Activated B cell treated with CpG ODN at 0.5 μM for 24 hours (primary cell): Measurements from ENCODE around the gene OBP2B. TPM values are rescaled to one million over a fixed set of nuclear protein-coding genes. Genes with fewer than 3 reads are reported as not detected.

Source experiments
- ATAC-seq: fragments of 200-7000 bp; cut with Tn5 transposase; one replicate; pipeline ENCODE4 v1.10.0; 2021; ENCODE audit warnings: low read depth, mild to moderate bottlenecking, moderate library complexity
- CTCF ChIA-PET: fragments of 350-600 bp; sonication (Branson Sonifier 250); formaldehyde crosslinking; loops from one replicate; lab custom pipeline; 2021; ENCODE audit warnings: antibody characterized with exemption; lab: Charles Lee
- POLR2A ChIA-PET: fragments of 350-600 bp; sonication (Branson Sonifier 250); formaldehyde crosslinking; loops from one replicate; lab custom pipeline; 2021; ENCODE audit warnings: antibody characterized with exemption; lab: Charles Lee
- DNase-seq: peaks from one replicate; pipeline ENCODE4 v3.0.0; 2022
- H3K27ac Mint-ChIP-seq: one replicate; pipeline ENCODE4 v1.8.0; 2020; ENCODE audit warnings: mixed read lengths
- H3K27me3 Mint-ChIP-seq: one replicate; pipeline ENCODE4 v1.8.0; 2021; ENCODE audit warnings: mixed read lengths
- H3K36me3 Mint-ChIP-seq: one replicate; pipeline ENCODE4 v1.8.0; 2021; ENCODE audit warnings: low read depth, mixed read lengths
- H3K4me1 Mint-ChIP-seq: one replicate; pipeline ENCODE4 v1.8.0; 2021; ENCODE audit warnings: mixed read lengths
- H3K4me3 Mint-ChIP-seq: one replicate; pipeline ENCODE4 v1.8.0; 2020; ENCODE audit warnings: mild to moderate bottlenecking, mixed read lengths
- H3K9me3 Mint-ChIP-seq: one replicate; pipeline ENCODE4 v1.8.0; 2020; ENCODE audit warnings: mixed read lengths
- CTCF ChIP-seq: fragments of 200-600 bp; IDR thresholded peaks from one replicate; pipeline ENCODE4 v1.8.0; 2022; ENCODE audit warnings: antibody characterized with exemption, mild to moderate bottlenecking
- intact Hi-C: fragments of 100-400 bp; cut with micrococcal nuclease; formaldehyde crosslinking; loops from one replicate; pipeline ENCODE4 v1.15.1; 2024
- total RNA-seq: library from RNA; stranded (reverse); gene quantifications from 2 replicates; pipeline ENCODE4 v1.2.3, GENCODE V29; 2022

OBP2B gene
- total RNA-seq, 1 donor from 2014 or later: not detected

- H3K27me3 Mint-ChIP-seq: no peaks in the 10 kb centered on the region
- CTCF ChIA-PET: interaction anchor here (0.7 to 1.8 kb wide), 2 partner anchors 17 to 518 kb away, joined by 3 to 5 read pairs; no protein-coding TSS in a partner anchor
- peak overlapping the region; percentile 46 for H3K27ac Mint-ChIP-seq
- H3K9me3 Mint-ChIP-seq: no peaks in the 10 kb centered on the region
- intact Hi-C loops: loop anchor here (1.0 kb wide), 1 partner anchor 12 kb away; no protein-coding TSS in a partner anchor
- TF ChIP-seq CTCF: peak; percentile 54
- POLR2A ChIA-PET: no interaction called here
- peak; percentile 64 for ATAC-seq
- peaks cover 27% of the 10 kb centered on the region for H3K36me3 Mint-ChIP-seq
- peaks cover 26% of the 10 kb centered on the region for H3K4me1 Mint-ChIP-seq
- DNase-seq: no peak
- H3K4me3 Mint-ChIP-seq: peak overlapping the region; percentile 41
Observed at GRCh38 chr9:133160742-133161546, 48.1 kb downstream of the OBP2B start.

- H3K9me3 Mint-ChIP-seq: no peaks in the 10 kb centered on the region
- peaks cover 34% of the 10 kb centered on the region for H3K36me3 Mint-ChIP-seq
- no peak overlapping the region for H3K27ac Mint-ChIP-seq
- no peaks in the 10 kb centered on the region for H3K27me3 Mint-ChIP-seq
- no peak overlapping the region for H3K4me3 Mint-ChIP-seq
- ChIA-PET CTCF (interaction anchor here (0.7 to 1.4 kb wide), 2 partner anchors 9 to 12 kb away, joined by 3 to 5 read pairs; no protein-coding TSS in a partner anchor), POLR2A (interaction anchor here (1.2 kb wide), 1 partner anchor 10 kb away, joined by 6 read pairs; no protein-coding TSS in a partner anchor)
- no peak for DNase-seq
- no peak for TF ChIP-seq CTCF
- intact Hi-C loops: no loop called here
- H3K4me1 Mint-ChIP-seq: peaks cover 23% of the 10 kb centered on the region
- no peak for ATAC-seq
Observed at GRCh38 chr9:133158695-133159094, 50.4 kb downstream of the OBP2B start.

Other genes with a start within 250 kb of the OBP2B start
- 0.07 and 0.38 TPM in 2 replicates for gene GFI1B, start 230.6 kb downstream of the OBP2B start, total RNA-seq
- 53.6 and 56.6 TPM in 2 replicates for gene GTF3C5, start 178.3 kb downstream of the OBP2B start, total RNA-seq
- gene CEL, start 147.3 kb downstream of the OBP2B start, total RNA-seq: 0.49 and 0.64 TPM in 2 replicates
- 21.2 and 29.2 TPM in 2 replicates for gene RALGDS, start 88.0 kb downstream of the OBP2B start, total RNA-seq
- 42.2 and 49.5 TPM in 2 replicates for gene GBGT1, start 45.3 kb downstream of the OBP2B start, total RNA-seq
- gene ABO, start 66.0 kb upstream of the OBP2B start, total RNA-seq: not detected in 2 replicates
- 22.4 and 23.9 TPM in 2 replicates for gene SURF6, start 126.9 kb upstream of the OBP2B start, total RNA-seq
- gene MED22, start 138.9 kb upstream of the OBP2B start, total RNA-seq: 40.7 and 45.7 TPM in 2 replicates
- gene RPL7A, start 139.0 kb upstream of the OBP2B start, total RNA-seq: 3,786 and 4,134 TPM in 2 replicates
- 33.6 and 38.9 TPM in 2 replicates for gene SURF1, start 147.2 kb upstream of the OBP2B start, total RNA-seq
- 17.3 and 17.8 TPM in 2 replicates for gene SURF2, start 147.3 kb upstream of the OBP2B start, total RNA-seq
- 57.0 and 58.2 TPM in 2 replicates for gene SURF4, start 166.8 kb upstream of the OBP2B start, total RNA-seq
- gene STKLD1, start 167.1 kb upstream of the OBP2B start, total RNA-seq: 0.37 and 0.44 TPM in 2 replicates
- gene REXO4, start 208.8 kb upstream of the OBP2B start, total RNA-seq: 31.6 and 33.3 TPM in 2 replicates
- 1.9 TPM in 2 replicates for gene ADAMTS13, start 213.1 kb upstream of the OBP2B start, total RNA-seq